ENCODE results near the gene NRXN3.

NRXN3 gene

DNA sequence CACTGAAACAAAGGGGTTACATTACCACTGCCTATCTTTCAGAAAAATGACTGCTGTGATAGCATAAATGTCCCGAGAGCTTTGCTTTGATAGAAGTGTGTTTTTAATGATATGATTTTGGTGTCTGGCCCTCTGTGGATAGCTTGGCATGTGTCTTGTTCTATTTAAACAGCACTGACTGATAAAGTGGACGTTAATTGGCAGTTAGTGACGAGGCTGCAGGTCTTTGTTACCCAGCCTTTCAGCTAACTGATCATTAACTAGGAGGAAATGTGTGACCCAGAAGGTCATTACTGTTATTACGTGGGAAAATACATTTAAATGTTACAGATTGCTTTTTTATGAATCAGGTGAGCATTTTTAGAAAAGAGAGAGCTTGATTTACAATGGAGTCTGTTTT is 1612.9 kb downstream of the NRXN3 start:
- DNase-seq (ENCODE audit: low spot score): no peak
- TF ChIP-seq, protein P1, sequence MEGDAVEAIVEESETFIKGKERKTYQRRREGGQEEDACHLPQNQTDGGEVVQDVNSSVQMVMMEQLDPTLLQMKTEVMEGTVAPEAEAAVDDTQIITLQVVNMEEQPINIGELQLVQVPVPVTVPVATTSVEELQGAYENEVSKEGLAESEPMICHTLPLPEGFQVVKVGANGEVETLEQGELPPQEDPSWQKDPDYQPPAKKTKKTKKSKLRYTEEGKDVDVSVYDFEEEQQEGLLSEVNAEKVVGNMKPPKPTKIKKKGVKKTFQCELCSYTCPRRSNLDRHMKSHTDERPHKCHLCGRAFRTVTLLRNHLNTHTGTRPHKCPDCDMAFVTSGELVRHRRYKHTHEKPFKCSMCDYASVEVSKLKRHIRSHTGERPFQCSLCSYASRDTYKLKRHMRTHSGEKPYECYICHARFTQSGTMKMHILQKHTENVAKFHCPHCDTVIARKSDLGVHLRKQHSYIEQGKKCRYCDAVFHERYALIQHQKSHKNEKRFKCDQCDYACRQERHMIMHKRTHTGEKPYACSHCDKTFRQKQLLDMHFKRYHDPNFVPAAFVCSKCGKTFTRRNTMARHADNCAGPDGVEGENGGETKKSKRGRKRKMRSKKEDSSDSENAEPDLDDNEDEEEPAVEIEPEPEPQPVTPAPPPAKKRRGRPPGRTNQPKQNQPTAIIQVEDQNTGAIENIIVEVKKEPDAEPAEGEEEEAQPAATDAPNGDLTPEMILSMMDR (IDR thresholded peaks at IDR 0.05; ENCODE audit: extremely low read depth, missing control alignments): no peak

GRCh38 chr14:79786522-79786921 is 1616.3 kb downstream of the NRXN3 start:
- DNase-seq (ENCODE audit: low spot score): no peak
- TF ChIP-seq, protein P1 (IDR thresholded peaks at IDR 0.05; ENCODE audit: extremely low read depth, missing control alignments): no peak

- DNase-seq (ENCODE audit: low spot score): no peak
- TF ChIP-seq, protein P1 (IDR thresholded peaks at IDR 0.05; ENCODE audit: extremely low read depth, missing control alignments): no peak
Measured at GRCh38 chr14:79788346-79788745, 1618.2 kb downstream of the NRXN3 start.

DNA sequence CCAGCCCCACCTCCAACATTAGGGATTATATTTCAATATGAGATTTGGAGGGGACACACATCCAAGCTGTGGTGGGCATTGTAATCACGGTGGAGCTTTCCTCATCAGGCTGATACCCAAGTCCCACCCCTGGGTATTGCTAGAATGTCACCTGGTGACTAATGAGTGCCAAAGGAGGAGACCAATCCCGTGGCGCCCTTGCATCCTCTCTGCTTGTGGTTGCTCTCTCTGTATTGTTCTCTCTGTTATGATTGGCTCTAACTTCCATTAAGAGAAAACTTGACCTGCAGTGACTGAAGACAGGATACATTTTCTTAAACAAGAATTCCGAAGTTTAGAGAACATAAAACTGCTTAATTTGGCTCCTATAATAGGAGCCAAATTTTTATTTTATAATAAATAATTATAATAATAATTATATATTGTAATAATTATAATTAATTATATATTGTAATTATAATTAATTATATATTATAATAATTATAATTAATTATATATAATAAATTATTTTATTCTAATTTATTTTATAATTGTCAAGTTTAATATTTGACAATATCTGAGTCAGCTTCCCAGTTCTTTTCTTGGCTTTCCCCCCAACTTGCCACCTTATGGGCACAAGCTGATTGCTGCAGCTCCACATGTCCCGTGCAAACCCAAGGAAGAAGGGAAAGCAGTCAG is 1621.0 kb downstream of the NRXN3 start:
- DNase-seq (ENCODE audit: low spot score): no peak
- TF ChIP-seq, protein P1 (IDR thresholded peaks at IDR 0.05; ENCODE audit: extremely low read depth, missing control alignments): no peak

GRCh38 chr14:79802093-79802492 is 1631.9 kb downstream of the NRXN3 start:
- DNase-seq (ENCODE audit: low spot score): no peak
- TF ChIP-seq, protein P1 (IDR thresholded peaks at IDR 0.05; ENCODE audit: extremely low read depth, missing control alignments): no peak

DNA sequence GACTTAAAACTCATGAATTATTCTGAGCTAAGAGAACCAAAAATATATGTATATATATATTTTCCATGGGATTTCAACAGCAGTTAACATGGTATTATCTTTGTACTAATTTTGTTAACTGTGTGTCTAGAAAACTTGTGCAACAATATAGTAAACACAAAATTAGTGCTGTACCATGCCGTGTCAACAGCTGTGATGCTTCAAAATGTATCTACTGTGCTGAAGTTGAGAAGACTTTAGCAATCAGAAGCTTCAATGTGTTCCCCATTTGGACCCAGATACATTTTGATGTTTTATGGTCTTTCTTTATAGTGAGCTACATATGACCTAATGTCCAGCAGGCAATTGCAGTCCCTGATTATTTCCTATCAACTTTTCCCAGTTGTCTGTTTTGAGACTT is 1635.5 kb downstream of the NRXN3 start:
- TF ChIP-seq, protein P1 (IDR thresholded peaks at IDR 0.05; ENCODE audit: extremely low read depth, missing control alignments): no peak
- no peak for DNase-seq (ENCODE audit: low spot score)

DNA sequence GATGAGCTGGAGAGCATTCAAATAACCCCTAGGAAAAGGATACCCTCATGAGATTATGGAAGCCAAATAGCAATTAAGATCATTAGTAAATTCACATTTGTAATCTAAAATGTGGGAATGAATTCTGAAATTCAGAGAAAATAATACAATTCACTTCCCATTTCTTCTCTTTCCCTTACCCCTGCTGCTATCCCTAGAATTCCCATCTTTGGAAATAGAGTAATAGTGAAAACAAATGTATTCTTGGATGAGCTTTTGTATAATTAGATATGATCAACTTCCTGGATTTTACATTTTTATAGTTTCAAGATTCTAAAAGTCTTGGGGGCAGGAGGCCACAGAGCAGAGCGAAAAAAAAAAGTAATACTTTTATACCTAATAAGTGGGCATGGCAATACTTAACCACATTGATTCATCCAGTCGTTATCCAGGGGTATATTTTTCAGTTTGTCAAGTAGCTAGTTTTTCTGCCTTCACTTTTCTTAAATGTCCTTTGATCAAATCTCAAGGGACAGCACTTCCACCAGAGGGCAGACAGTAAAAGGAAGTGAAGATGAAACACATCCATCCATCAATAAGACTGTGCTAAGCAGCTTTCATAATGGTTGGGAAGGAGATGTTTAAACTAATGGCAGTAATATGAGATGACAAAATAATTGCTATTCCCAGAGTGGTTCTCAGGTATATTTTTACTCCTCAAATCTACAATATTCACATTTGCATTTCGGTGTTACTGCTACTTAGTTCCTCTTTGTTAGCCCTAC is 1639.9 kb downstream of the NRXN3 start:
- no peak for DNase-seq (ENCODE audit: low spot score)

More for the DNA sequence above, 1639.9 kb downstream of the NRXN3 start:
- TF ChIP-seq, protein P1 (IDR thresholded peaks at IDR 0.05; ENCODE audit: extremely low read depth, missing control alignments): no peak

Data from GM20000 (cell line).